GM23248 (cell line): ENCODE results near the gene TMEM273. TPM values are rescaled to one million over a fixed set of nuclear protein-coding genes. Genes with fewer than 3 reads are reported as not detected.

Experiments
- DNase-seq: peaks from one replicate; pipeline ENCODE4 v3.0.0-alpha.2; 2015
- H2AFZ ChIP-seq: fragments of 200-600 bp; sonication (generic); 2 replicates; pipeline ENCODE4 v1.6.1; 2016; ENCODE audit warnings: antibody characterized with exemption
- H3F3A ChIP-seq: fragments of 200-600 bp; sonication (generic); 2 replicates; pipeline ENCODE4 v1.6.1; 2016; ENCODE audit warnings: mild to moderate bottlenecking, antibody characterized with exemption, mixed run types; ENCODE audit not compliant: insufficient read depth
- H3K27ac ChIP-seq: fragments of 200-600 bp; sonication (generic); 2 replicates; pipeline ENCODE4 v1.5.1; 2016; ENCODE audit warnings: mild to moderate bottlenecking
- H3K27me3 ChIP-seq: fragments of 200-600 bp; sonication (generic); replicated peaks from 2 replicates; pipeline ENCODE4 v1.6.1; 2016; ENCODE audit warnings: mild to moderate bottlenecking; ENCODE audit not compliant: insufficient read depth
- H3K36me3 ChIP-seq: fragments of 200-600 bp; sonication (generic); 2 replicates; pipeline ENCODE4 v1.6.1; 2016; ENCODE audit warnings: low read depth, mild to moderate bottlenecking
- H3K4me1 ChIP-seq: fragments of 200-600 bp; sonication (generic); 2 replicates; pipeline ENCODE4 v1.6.1; 2016; ENCODE audit warnings: mild to moderate bottlenecking; ENCODE audit not compliant: insufficient read depth
- H3K4me2 ChIP-seq: fragments of 200-600 bp; sonication (generic); one replicate; pipeline ENCODE4 v1.6.1; 2016; ENCODE audit warnings: mild to moderate bottlenecking; ENCODE audit not compliant: unreplicated experiment
- H3K4me3 ChIP-seq: fragments of 200-600 bp; sonication (generic); 2 replicates; pipeline ENCODE4 v1.5.1; 2016; ENCODE audit warnings: mild to moderate bottlenecking
- H3K79me2 ChIP-seq: fragments of 200-600 bp; sonication (generic); 2 replicates; pipeline ENCODE4 v1.6.1; 2016; ENCODE audit warnings: mild to moderate bottlenecking; ENCODE audit not compliant: insufficient read depth
- H3K9ac ChIP-seq: fragments of 200-600 bp; sonication (generic); 2 replicates; pipeline ENCODE4 v1.6.1; 2016; ENCODE audit warnings: mild to moderate bottlenecking
- H3K9me2 ChIP-seq: fragments of 200-600 bp; sonication (generic); 2 replicates; pipeline ENCODE4 v1.6.1; 2016; ENCODE audit warnings: mixed run types, mild to moderate bottlenecking, moderate library complexity; ENCODE audit not compliant: insufficient read depth
- H3K9me3 ChIP-seq: fragments of 200-600 bp; sonication (generic); one replicate; pipeline ENCODE4 v1.6.1; 2017; ENCODE audit warnings: low read depth
- H4K20me1 ChIP-seq: fragments of 200-600 bp; sonication (generic); 2 replicates; pipeline ENCODE4 v1.6.0; 2016; ENCODE audit not compliant: insufficient read depth
- EZH2 ChIP-seq: fragments of 200-600 bp; sonication (generic); IDR thresholded peaks from 2 replicates; pipeline ENCODE4 v1.6.1; 2018; ENCODE audit warnings: antibody characterized with exemption, mild to moderate bottlenecking; ENCODE audit not compliant: insufficient read depth, poor library complexity, severe bottlenecking
- EZH2phosphoT487 ChIP-seq: fragments of 200-600 bp; sonication (generic); IDR thresholded peaks from 2 replicates; pipeline ENCODE4 v1.6.1; 2018; ENCODE audit warnings: antibody characterized with exemption, moderate library complexity, mild to moderate bottlenecking, low read depth; ENCODE audit not compliant: insufficient read depth
- WGBS, 2 experiments: methylation state at CpG; one replicate each; pipeline ENCODE4 v1.1.6; 2015 to 2017; ENCODE audit warnings: low lambda C conversion rate in 2 of 2, low coverage in 1 of 2; ENCODE audit errors: missing lambda C conversion rate in 2 of 2; 5-methylcytosine and 5-hydroxymethylcytosine counted together
- in situ Hi-C: fragments of 300-500 bp; cut with MboI; formaldehyde crosslinking; loops from 2 replicates; pipeline ENCODE4 v1.15.0; 2020
- polyA plus RNA-seq: library from polyadenylated mRNA; unstranded; fragments of >200 nt; fragmentation: Nextera tagmentation; extraction: Ambion mirVana; gene quantifications from 2 replicates; pipeline ENCODE4 v1.2.1, GENCODE V29; 2016
- total RNA-seq: library from RNA; depleted of rRNA; stranded (reverse); fragments of >200 nt; shearing (Covaris generic); gene quantifications from 2 replicates; pipeline ENCODE4 v1.2.3, GENCODE V29; 2014

Gene TMEM273
- total and polyA plus RNA-seq, 2 experiments from 2014 or later, result not detected

GRCh38 chr10:49123981-49124950 lies 63.9 kb downstream of the TMEM273 start:
- H3K27ac ChIP-seq, result no peak overlapping the region
- no peak overlapping the region for H3K4me2 ChIP-seq
- no peaks in the 10 kb centered on the region for H3K36me3 ChIP-seq
- DNase-seq, result no peak
- no peaks in the 10 kb centered on the region for H3K9me3 ChIP-seq
- H3K4me1 ChIP-seq, result peaks cover 3% of the 10 kb centered on the region; the same call in 1 of the 2 replicates
- H3K27me3 ChIP-seq, result no peaks in the 10 kb centered on the region
- in situ Hi-C loops, result no loop called here
- H3K4me3 ChIP-seq, result no peak overlapping the region
- H4K20me1 ChIP-seq, result no peaks in the 10 kb centered on the region
- 75% methylated on average over 7 of the region's 7 CpGs for WGBS, 2 experiments
- H2AFZ ChIP-seq, result no peak overlapping the region
- no peaks in the 10 kb centered on the region for H3K79me2 ChIP-seq
- TF ChIP-seq EZH2 (no peak), EZH2phosphoT487 (no peak)
- H3F3A ChIP-seq, result 0 out of 2 replicates have a peak, but pooled peaks cover 5% of the 10 kb centered on the region
- no peaks in the 10 kb centered on the region for H3K9me2 ChIP-seq
- no peak overlapping the region for H3K9ac ChIP-seq

GRCh38 chr10:49120911-49121310 lies 67.3 kb downstream of the TMEM273 start:
- TF ChIP-seq EZH2phosphoT487 (no peak), EZH2 (no peak)
- in situ Hi-C loops, result no loop called here
- no peak overlapping the region for H3K4me3 ChIP-seq
- H3K9me3 ChIP-seq, result no peaks in the 10 kb centered on the region
- no peaks in the 10 kb centered on the region for H3K79me2 ChIP-seq
- no peaks in the 10 kb centered on the region for H3K9me2 ChIP-seq
- H3K4me1 ChIP-seq, result peaks cover 3% of the 10 kb centered on the region; the same call in 1 of the 2 replicates
- no peak overlapping the region for H3K4me2 ChIP-seq
- no peaks in the 10 kb centered on the region for H4K20me1 ChIP-seq
- no peak overlapping the region for H3K9ac ChIP-seq
- H3K27me3 ChIP-seq, result no peaks in the 10 kb centered on the region
- H3F3A ChIP-seq, result peaks cover 11% of the 10 kb centered on the region; the same call in 1 of the 2 replicates
- DNase-seq, result no peak
- no peaks in the 10 kb centered on the region for H3K36me3 ChIP-seq
- H3K27ac ChIP-seq, result no peak overlapping the region
- no peak overlapping the region for H2AFZ ChIP-seq
- 91 to 98% methylated on average over 3 of the region's 3 CpGs for WGBS, 2 experiments

- H3K9ac ChIP-seq, result no peak overlapping the region
Measured at GRCh38 chr10:49119746-49120145, 68.4 kb downstream of the TMEM273 start.

GRCh38 chr10:49118430-49119074 lies 69.6 kb downstream of the TMEM273 start:
- Histone ChIP-seq H3F3A (peaks cover 18% of the 10 kb centered on the region), H3K9me2 (no peaks in the 10 kb centered on the region), H3K9ac (no peak overlapping the region), H3K79me2 (peaks cover 6% of the 10 kb centered on the region), H3K36me3 (no peaks in the 10 kb centered on the region), H3K9me3 (no peaks in the 10 kb centered on the region), H3K4me1 (peaks cover 15% of the 10 kb centered on the region), H2AFZ (no peak overlapping the region), H3K27ac (no peak overlapping the region), H3K4me2 (no peak overlapping the region), H3K4me3 (no peak overlapping the region), H3K27me3 (no peaks in the 10 kb centered on the region), H4K20me1 (no peaks in the 10 kb centered on the region)
- 66 to 72% methylated on average over 6 of the region's 6 CpGs for WGBS, 2 experiments
- TF ChIP-seq EZH2, result no peak
- TF ChIP-seq EZH2phosphoT487, result no peak
- in situ Hi-C loops, result no loop called here
- no peak for DNase-seq

More at GRCh38 chr10:49119746-49120145, 68.4 kb downstream of the TMEM273 start:
- H3K9me3 ChIP-seq, result no peaks in the 10 kb centered on the region
- no peak overlapping the region for H2AFZ ChIP-seq
- H3K27ac ChIP-seq, result no peak overlapping the region
- no peaks in the 10 kb centered on the region for H3K79me2 ChIP-seq
- no peak for TF ChIP-seq EZH2phosphoT487
- no peak for TF ChIP-seq EZH2
- peaks cover 3% of the 10 kb centered on the region; the same call in 1 of the 2 replicates for H3K4me1 ChIP-seq
- WGBS, 2 experiments, result 33 to 39% methylated on average over 3 of the region's 3 CpGs
- in situ Hi-C loops, result no loop called here
- DNase-seq, result peak; percentile 65
- H3K9me2 ChIP-seq, result no peaks in the 10 kb centered on the region
- H3F3A ChIP-seq, result peaks cover 11% of the 10 kb centered on the region; the same call in 1 of the 2 replicates
- no peaks in the 10 kb centered on the region for H4K20me1 ChIP-seq
- H3K4me3 ChIP-seq, result no peak overlapping the region
- no peak overlapping the region for H3K4me2 ChIP-seq
- H3K27me3 ChIP-seq, result no peaks in the 10 kb centered on the region
- H3K36me3 ChIP-seq, result no peaks in the 10 kb centered on the region
